Measurements from ENCODE around the gene NELL2. TPM values are rescaled to one million over a fixed set of nuclear protein-coding genes. Genes with fewer than 3 reads are reported as not detected.

The NELL2 gene
- total RNA-seq, 2 donors from 2014 or later = 0.63 to 6.0 TPM

DNA sequence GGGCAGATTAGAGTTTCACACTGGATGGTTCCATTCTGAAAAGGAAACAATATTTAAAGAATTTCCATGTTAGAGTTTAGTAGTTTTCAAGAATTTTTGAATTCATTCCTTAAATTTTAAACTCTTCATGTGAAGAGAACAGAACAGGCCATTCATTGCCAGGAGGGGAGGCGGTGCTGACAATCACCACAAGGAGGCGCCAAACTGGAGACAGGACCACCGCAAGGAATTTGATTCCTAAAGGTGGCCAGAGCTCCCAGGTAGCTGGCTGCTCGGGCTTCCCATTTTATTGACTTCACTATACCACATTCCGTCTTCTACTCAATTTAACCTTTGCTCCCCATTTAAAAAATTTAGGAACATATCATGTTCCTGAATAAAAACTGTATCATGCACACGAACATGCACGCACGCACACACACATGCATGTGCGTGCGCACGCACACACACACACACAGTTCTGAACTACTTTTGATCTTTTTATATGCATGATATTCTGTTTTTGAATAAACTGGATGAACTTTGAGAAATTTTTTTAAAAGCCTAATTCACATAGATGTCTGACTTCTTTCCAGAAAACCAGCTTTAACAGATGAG, 101.2 kb downstream of the NELL2 start:
- H3K9me3 ChIP-seq = no peaks in the 10 kb centered on the region
- no peaks in the 10 kb centered on the region for H3K36me3 ChIP-seq
- no peak overlapping the region for H3K4me3 ChIP-seq
- no peak overlapping the region for H3K27ac ChIP-seq
- no peaks in the 10 kb centered on the region for H3K4me1 ChIP-seq (ENCODE audit: control insufficient read depth in 1 of 2, low read depth in 2 of 2)
- TF ChIP-seq, protein P1, sequence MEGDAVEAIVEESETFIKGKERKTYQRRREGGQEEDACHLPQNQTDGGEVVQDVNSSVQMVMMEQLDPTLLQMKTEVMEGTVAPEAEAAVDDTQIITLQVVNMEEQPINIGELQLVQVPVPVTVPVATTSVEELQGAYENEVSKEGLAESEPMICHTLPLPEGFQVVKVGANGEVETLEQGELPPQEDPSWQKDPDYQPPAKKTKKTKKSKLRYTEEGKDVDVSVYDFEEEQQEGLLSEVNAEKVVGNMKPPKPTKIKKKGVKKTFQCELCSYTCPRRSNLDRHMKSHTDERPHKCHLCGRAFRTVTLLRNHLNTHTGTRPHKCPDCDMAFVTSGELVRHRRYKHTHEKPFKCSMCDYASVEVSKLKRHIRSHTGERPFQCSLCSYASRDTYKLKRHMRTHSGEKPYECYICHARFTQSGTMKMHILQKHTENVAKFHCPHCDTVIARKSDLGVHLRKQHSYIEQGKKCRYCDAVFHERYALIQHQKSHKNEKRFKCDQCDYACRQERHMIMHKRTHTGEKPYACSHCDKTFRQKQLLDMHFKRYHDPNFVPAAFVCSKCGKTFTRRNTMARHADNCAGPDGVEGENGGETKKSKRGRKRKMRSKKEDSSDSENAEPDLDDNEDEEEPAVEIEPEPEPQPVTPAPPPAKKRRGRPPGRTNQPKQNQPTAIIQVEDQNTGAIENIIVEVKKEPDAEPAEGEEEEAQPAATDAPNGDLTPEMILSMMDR (IDR thresholded peaks at IDR 0.05) = peak; percentile 31
- ATAC-seq (ENCODE audit: insufficient number of reproducible peaks, low FRiP score, low read depth) (no peak), DNase-seq (ENCODE audit: low spot score) (no peak)
- H3K27me3 ChIP-seq (replicated peaks; ENCODE audit: insufficient read depth) = no peaks in the 10 kb centered on the region

DNA sequence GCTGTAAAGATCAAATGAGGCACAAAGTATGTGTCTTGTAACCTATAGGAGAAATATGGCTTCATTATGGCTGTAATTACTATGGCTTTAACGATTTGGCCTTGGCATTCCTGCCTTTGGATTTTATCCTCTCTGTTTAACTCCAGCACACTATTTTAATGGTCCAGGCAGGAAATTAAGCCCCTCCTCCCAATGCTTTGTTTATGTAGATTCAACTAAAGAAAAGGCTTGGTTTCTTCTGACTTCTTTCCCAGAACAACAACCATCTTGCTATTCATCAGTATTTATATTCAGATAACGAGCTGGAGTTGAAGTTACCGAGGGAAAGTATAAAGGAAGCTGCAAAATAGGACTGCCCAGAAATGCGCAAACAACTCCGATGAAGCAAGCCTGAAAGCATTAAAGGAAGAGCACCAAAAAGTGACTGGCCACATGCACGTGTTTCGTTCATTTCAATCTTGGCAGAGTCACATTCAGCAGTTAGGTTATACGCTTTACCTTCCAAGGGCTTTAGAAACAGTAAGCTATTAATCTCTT, 104.6 kb downstream of the NELL2 start:
- H3K27me3 ChIP-seq (replicated peaks; ENCODE audit: insufficient read depth) = no peaks in the 10 kb centered on the region
- no peak overlapping the region for H3K4me3 ChIP-seq
- H3K27ac ChIP-seq = no peak overlapping the region
- TF ChIP-seq, protein P1 (IDR thresholded peaks at IDR 0.05) = no peak
- H3K36me3 ChIP-seq = no peaks in the 10 kb centered on the region
- no peaks in the 10 kb centered on the region for H3K4me1 ChIP-seq (ENCODE audit: control insufficient read depth in 1 of 2, low read depth in 2 of 2)
- H3K9me3 ChIP-seq = no peaks in the 10 kb centered on the region
- DNase-seq (ENCODE audit: low spot score) (no peak), ATAC-seq (ENCODE audit: insufficient number of reproducible peaks, low FRiP score, low read depth) (no peak)

DNA sequence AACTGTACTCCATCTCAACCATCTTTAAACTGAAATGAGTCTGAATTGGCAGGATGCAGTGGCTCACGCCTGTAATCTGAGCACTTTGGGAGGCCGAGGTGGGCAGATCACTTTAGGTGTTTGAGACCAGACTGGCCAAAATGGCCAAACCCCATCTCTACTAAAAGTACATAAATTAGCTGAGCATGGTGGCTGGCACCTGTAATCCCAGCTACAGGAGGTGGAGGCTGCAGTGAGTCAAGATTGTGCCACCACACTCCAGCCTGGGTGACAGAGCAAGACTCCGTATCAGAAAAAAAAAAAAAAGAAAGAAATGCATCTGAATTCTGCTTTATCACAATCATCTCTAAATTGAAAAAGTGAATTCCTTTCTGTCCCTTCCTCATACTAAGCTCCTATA, 110.3 kb downstream of the NELL2 start:
- TF ChIP-seq, protein P1 (IDR thresholded peaks at IDR 0.05) = no peak
- Histone ChIP-seq H3K36me3 (no peaks in the 10 kb centered on the region), H3K27ac (no peak overlapping the region), H3K27me3 (replicated peaks; ENCODE audit: insufficient read depth) (no peaks in the 10 kb centered on the region), H3K4me1 (ENCODE audit: control insufficient read depth in 1 of 2, low read depth in 2 of 2) (no peaks in the 10 kb centered on the region), H3K4me3 (no peak overlapping the region), H3K9me3 (no peaks in the 10 kb centered on the region)
- no peak for ATAC-seq (ENCODE audit: insufficient number of reproducible peaks, low FRiP score, low read depth)
- no peak for DNase-seq (ENCODE audit: low spot score)

DNA sequence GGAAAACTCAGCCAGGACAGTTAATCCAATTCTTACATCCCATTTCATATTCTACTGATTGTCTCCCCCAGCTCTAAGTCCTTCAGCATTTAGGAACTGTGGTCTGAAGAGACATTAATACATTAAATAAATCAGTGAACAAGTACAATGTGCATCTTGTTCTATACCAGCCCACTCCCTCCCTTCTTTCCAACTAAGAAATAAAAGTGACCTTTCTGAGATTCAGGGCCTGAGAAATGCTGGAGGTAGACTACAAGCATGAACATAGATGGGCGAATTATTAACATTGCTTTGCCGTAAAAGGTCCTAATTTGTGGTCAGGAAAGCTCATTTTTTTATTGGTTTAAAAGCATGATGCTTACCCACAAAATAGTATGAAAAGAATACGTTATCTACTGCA, 113.1 kb downstream of the NELL2 start:
- no peak for DNase-seq (ENCODE audit: low spot score)
- no peak overlapping the region for H3K27ac ChIP-seq
- no peaks in the 10 kb centered on the region for H3K27me3 ChIP-seq (replicated peaks; ENCODE audit: insufficient read depth)
- no peak for ATAC-seq (ENCODE audit: insufficient number of reproducible peaks, low FRiP score, low read depth)
- no peak overlapping the region for H3K4me3 ChIP-seq
- H3K36me3 ChIP-seq = no peaks in the 10 kb centered on the region
- no peaks in the 10 kb centered on the region for H3K9me3 ChIP-seq
- H3K4me1 ChIP-seq (ENCODE audit: control insufficient read depth in 1 of 2, low read depth in 2 of 2) = no peaks in the 10 kb centered on the region
- TF ChIP-seq, protein P1 (IDR thresholded peaks at IDR 0.05) = no peak

DNA sequence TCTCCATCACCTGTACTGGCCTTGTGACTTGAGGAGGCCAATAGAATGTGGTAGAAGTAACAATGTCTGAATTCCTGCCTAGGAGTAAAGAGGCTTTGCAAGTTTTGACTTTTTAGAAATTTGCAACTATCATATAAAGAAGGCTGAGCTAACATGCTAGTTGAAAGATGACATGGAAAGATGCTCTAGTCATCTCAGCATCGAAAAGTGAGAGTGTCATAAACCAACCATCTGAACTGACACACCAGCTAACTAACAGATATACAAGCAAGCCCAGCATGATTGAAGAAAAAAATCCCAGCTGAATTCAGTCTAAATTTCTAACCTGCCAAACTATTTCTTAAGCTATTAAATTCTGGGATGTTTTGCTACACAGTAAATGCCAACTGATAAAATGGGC, 116.8 kb downstream of the NELL2 start:
- Histone ChIP-seq H3K27ac (no peak overlapping the region), H3K27me3 (replicated peaks; ENCODE audit: insufficient read depth) (no peaks in the 10 kb centered on the region), H3K4me1 (ENCODE audit: control insufficient read depth in 1 of 2, low read depth in 2 of 2) (no peaks in the 10 kb centered on the region), H3K36me3 (no peaks in the 10 kb centered on the region), H3K4me3 (no peak overlapping the region), H3K9me3 (no peaks in the 10 kb centered on the region)
- no peak for DNase-seq (ENCODE audit: low spot score)
- ATAC-seq (ENCODE audit: insufficient number of reproducible peaks, low FRiP score, low read depth) = no peak
- TF ChIP-seq, protein P1 (IDR thresholded peaks at IDR 0.05) = no peak
